D721Med (cell line): ENCODE measurements around the gene ZNF512.
"Not testable (repeated sequence)": the region's sequence is repeated elsewhere in the genome, so short reads cannot be mapped to it uniquely, and the experiment has no call there.

Experiments
- DNase-seq: peaks from one replicate; pipeline ENCODE4 v3.0.0; 2011; ENCODE audit warnings: low spot score; ENCODE audit not compliant: insufficient read length
- FAIRE-seq: peaks from 2 replicates; lab custom pipeline; 2011; peaks lifted over from hg19 to GRCh38; lab: Jason Lieb, UNC
- CTCF ChIP-seq: IDR thresholded peaks from 2 replicates; pipeline ENCODE4 v1.5.1; 2012; ENCODE audit warnings: mild to moderate bottlenecking, control low read depth; ENCODE audit not compliant: insufficient read depth; ENCODE audit errors: missing control alignments

ZNF512 gene

GRCh38 chr2:27584597-27584996 is 1.8 kb downstream of the ZNF512 start:
- FAIRE-seq (no peak), DNase-seq (no peak)
- TF ChIP-seq CTCF = no peak

- TF ChIP-seq CTCF = no peak
- FAIRE-seq (no peak), DNase-seq (no peak)
Measured at GRCh38 chr2:27587025-27587424, 4.2 kb downstream of the ZNF512 start.

GRCh38 chr2:27588308-27588707 is 5.5 kb downstream of the ZNF512 start:
- FAIRE-seq (no peak), DNase-seq (no peak)
- no peak for TF ChIP-seq CTCF

GRCh38 chr2:27591745-27592144 is 8.9 kb downstream of the ZNF512 start:
- DNase-seq (no peak), FAIRE-seq (no peak)
- TF ChIP-seq CTCF = no peak

GRCh38 chr2:27593240-27593639 is 10.4 kb downstream of the ZNF512 start:
- TF ChIP-seq CTCF = no peak
- FAIRE-seq = no peak
- no peak for DNase-seq

GRCh38 chr2:27594020-27594703 is 11.3 kb downstream of the ZNF512 start:
- not testable (repeated sequence) for FAIRE-seq, DNase-seq

GRCh38 chr2:27595412-27595811 is 12.6 kb downstream of the ZNF512 start:
- DNase-seq, FAIRE-seq: not testable (repeated sequence)

- no peak for FAIRE-seq
- no peak for DNase-seq
- TF ChIP-seq CTCF = no peak
Measured at GRCh38 chr2:27596627-27597026, 13.8 kb downstream of the ZNF512 start.
